ENCODE data around the gene NEURL1B. TPM values are rescaled to one million over a fixed set of nuclear protein-coding genes. Genes with fewer than 3 reads are reported as not detected.

NEURL1B gene, protein sequence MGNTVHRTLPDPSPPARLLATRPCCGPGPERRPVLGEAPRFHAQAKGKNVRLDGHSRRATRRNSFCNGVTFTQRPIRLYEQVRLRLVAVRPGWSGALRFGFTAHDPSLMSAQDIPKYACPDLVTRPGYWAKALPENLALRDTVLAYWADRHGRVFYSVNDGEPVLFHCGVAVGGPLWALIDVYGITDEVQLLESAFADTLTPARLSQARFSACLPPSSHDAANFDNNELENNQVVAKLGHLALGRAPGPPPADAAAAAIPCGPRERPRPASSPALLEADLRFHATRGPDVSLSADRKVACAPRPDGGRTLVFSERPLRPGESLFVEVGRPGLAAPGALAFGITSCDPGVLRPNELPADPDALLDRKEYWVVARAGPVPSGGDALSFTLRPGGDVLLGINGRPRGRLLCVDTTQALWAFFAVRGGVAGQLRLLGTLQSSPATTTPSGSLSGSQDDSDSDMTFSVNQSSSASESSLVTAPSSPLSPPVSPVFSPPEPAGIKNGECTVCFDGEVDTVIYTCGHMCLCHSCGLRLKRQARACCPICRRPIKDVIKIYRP
- total RNA-seq = 10 to 100 TPM; 61.6 to 99.9 TPM

GRCh38 chr5:172640822-172641358 is at the start of gene NEURL1B:
NEURL1B (plus strand) TSS chr5:172641263; CDS start chr5:172641407, 144 bp downstream.
- Histone ChIP-seq H3K27ac (peak within 1 kb of the TSS; percentile 80), H3K9me3 (no peaks in the 10 kb centered on the region), H3K4me3 (peak within 1 kb of the TSS; percentile 88), H3K4me1 (peaks cover 4% of the 10 kb centered on the region), H3K27me3 (no peaks in the 10 kb centered on the region), H3K9ac (ENCODE audit: low read depth in 2 of 2, low read length in 2 of 2) (peak within 1 kb of the TSS; percentile 84 to 85), H3K36me3 (no peaks in the 10 kb centered on the region)
- TF ChIP-seq CTCF (IDR thresholded peaks at IDR 0.05) = no peak
- peak; percentile 88 for DNase-seq
- intact Hi-C loops (cut with DNase I) = loop anchor here (5.0 kb wide), 1 partner anchor 56 kb away; no protein-coding TSS in a partner anchor

DNA sequence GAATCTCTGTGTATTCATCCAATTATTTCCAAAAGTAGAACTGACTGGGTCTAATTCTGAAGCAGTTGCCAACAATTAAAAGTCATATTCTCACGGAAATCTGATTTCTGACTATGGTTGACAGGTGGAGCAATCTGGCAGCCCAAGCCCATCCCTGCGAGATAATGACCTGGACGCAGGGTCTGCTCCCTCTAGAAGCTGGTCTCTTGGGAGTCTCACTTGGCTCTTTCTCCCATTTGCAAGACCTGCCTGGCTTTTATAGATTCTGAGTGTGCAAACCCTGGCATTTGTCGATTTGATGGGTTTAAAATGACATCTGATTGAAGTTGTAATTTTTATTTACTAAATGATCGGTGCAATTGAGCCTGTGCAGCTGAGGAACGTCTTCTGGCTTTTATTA is 49.4 kb upstream of the NEURL1B start:
- H3K9me3 ChIP-seq = no peaks in the 10 kb centered on the region
- no peak overlapping the region for H3K9ac ChIP-seq (ENCODE audit: low read depth in 2 of 2, low read length in 2 of 2)
- no peaks in the 10 kb centered on the region for H3K36me3 ChIP-seq

DNA sequence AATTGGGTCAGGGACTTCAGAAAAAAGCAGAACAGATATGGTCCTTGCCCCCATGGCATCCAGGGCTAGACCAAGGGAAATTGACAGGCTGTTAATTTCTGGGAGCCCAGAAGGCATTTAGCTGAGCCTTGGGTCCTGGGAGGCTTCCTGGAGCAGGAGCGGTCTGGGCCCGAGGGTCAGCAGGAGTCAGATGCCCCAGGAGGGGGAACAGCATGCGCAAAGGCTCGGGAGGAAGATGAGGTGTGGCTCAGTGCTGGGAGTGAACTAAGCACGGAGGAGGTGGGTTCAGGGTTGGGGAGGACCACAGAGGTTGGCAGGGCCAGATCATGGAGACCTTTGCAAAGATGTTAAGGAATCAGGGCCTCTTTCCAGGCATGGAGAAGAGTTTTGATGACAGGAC is 48.2 kb upstream of the NEURL1B start:
- Histone ChIP-seq H3K36me3 (no peaks in the 10 kb centered on the region), H3K9me3 (no peaks in the 10 kb centered on the region), H3K4me3 (no peak overlapping the region), H3K9ac (ENCODE audit: low read depth in 2 of 2, low read length in 2 of 2) (no peak overlapping the region), H3K4me1 (no peaks in the 10 kb centered on the region), H3K27ac (no peak overlapping the region), H3K27me3 (no peaks in the 10 kb centered on the region)
- no peak for DNase-seq
- TF ChIP-seq CTCF (IDR thresholded peaks at IDR 0.05) = no peak
- intact Hi-C loops (cut with DNase I) = no loop called here

More for the DNA sequence above, 49.4 kb upstream of the NEURL1B start:
- no peak for TF ChIP-seq CTCF (IDR thresholded peaks at IDR 0.05)
- H3K27ac ChIP-seq = no peak overlapping the region
- DNase-seq = no peak
- intact Hi-C loops (cut with DNase I) = no loop called here
- H3K4me1 ChIP-seq = no peaks in the 10 kb centered on the region
- H3K4me3 ChIP-seq = no peak overlapping the region
- H3K27me3 ChIP-seq = no peaks in the 10 kb centered on the region

DNA sequence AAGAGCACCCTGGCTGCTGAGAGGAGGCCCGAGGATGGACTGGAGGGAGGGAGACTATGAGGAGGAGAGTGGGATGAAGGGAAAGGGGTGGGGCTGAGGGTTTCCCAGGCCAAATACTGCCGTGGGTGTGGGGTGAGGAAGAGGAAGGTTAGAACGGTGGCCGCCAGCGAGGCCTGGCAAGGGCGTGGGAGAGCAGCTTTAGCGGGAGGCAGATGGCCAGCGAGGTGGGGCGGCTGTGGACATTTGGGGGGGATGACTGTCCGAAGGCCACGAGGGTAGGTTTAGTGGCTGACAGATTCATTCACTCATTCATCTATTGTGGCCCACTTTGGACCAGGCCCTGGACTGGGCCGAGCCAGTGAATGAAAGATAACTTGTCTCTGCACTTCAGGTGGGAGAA is 47.8 kb upstream of the NEURL1B start:
- H3K4me1 ChIP-seq = no peaks in the 10 kb centered on the region
- no peak for TF ChIP-seq CTCF (IDR thresholded peaks at IDR 0.05)
- no peaks in the 10 kb centered on the region for H3K27me3 ChIP-seq
- no peak overlapping the region for H3K4me3 ChIP-seq
- no peak for DNase-seq
- intact Hi-C loops (cut with DNase I) = no loop called here
- H3K9ac ChIP-seq (ENCODE audit: low read depth in 2 of 2, low read length in 2 of 2) = no peak overlapping the region
- H3K36me3 ChIP-seq = no peaks in the 10 kb centered on the region
- no peak overlapping the region for H3K27ac ChIP-seq
- H3K9me3 ChIP-seq = no peaks in the 10 kb centered on the region

GRCh38 chr5:172593721-172594235 is 47.3 kb upstream of the NEURL1B start:
- no peak overlapping the region for H3K27ac ChIP-seq
- no peak for DNase-seq
- no peaks in the 10 kb centered on the region for H3K27me3 ChIP-seq
- intact Hi-C loops (cut with DNase I) = no loop called here
- H3K36me3 ChIP-seq = no peaks in the 10 kb centered on the region
- no peaks in the 10 kb centered on the region for H3K9me3 ChIP-seq
- H3K4me3 ChIP-seq = no peak overlapping the region
- no peak for TF ChIP-seq CTCF (IDR thresholded peaks at IDR 0.05)
- H3K9ac ChIP-seq (ENCODE audit: low read depth in 2 of 2, low read length in 2 of 2) = no peak overlapping the region
- no peaks in the 10 kb centered on the region for H3K4me1 ChIP-seq

All from colonic mucosa (tissue), 4 donors.